MM.1S (cell line): ENCODE data around the gene SPEM1.

Experiments used
- DNase-seq: peaks from one replicate; pipeline ENCODE4 v3.0.0-alpha.2; 2015
- H2AFZ ChIP-seq: fragments of 300-600 bp; sonication (generic); 2 replicates; pipeline ENCODE4 v1.6.0; 2016; ENCODE audit warnings: antibody characterized with exemption, low read length
- H3F3A ChIP-seq: fragments of 300-600 bp; sonication (generic); 2 replicates; pipeline ENCODE4 v1.6.1; 2016; ENCODE audit warnings: mild to moderate bottlenecking, antibody characterized with exemption, low read length, moderate library complexity, mixed read lengths; ENCODE audit not compliant: insufficient read depth
- H3K27ac ChIP-seq: fragments of 300-600 bp; sonication (generic); 2 replicates; pipeline ENCODE4 v1.5.1; 2016; ENCODE audit warnings: mild to moderate bottlenecking, low read length
- H3K27me3 ChIP-seq: fragments of 300-600 bp; sonication (generic); replicated peaks from 2 replicates; pipeline ENCODE4 v1.6.0; 2016; ENCODE audit warnings: low read length; ENCODE audit not compliant: insufficient read depth
- H3K36me3 ChIP-seq: fragments of 300-600 bp; sonication (generic); replicated peaks from 2 replicates; pipeline ENCODE4 v1.6.1; 2016; ENCODE audit warnings: mild to moderate bottlenecking, low read length, mixed read lengths; ENCODE audit not compliant: insufficient read depth
- H3K4me1 ChIP-seq: fragments of 300-600 bp; sonication (generic); 2 replicates; pipeline ENCODE4 v1.6.1; 2016; ENCODE audit warnings: low read length, mixed read lengths
- H3K4me2 ChIP-seq: fragments of 300-600 bp; sonication (generic); 2 replicates; pipeline ENCODE4 v1.6.0; 2016; ENCODE audit warnings: low read depth, low read length
- H3K4me3 ChIP-seq: fragments of 300-600 bp; sonication (generic); 2 replicates; pipeline ENCODE4 v1.5.1; 2016; ENCODE audit warnings: low read length, mixed read lengths
- H3K79me2 ChIP-seq: fragments of 300-600 bp; sonication (generic); 2 replicates; pipeline ENCODE4 v1.6.1; 2016; ENCODE audit warnings: mixed run types, low read length, mixed read lengths
- H3K9ac ChIP-seq: fragments of 300-600 bp; sonication (generic); 2 replicates; pipeline ENCODE4 v1.6.1; 2016; ENCODE audit warnings: low read length, mixed read lengths
- H3K9me2 ChIP-seq: fragments of 300-600 bp; sonication (generic); replicated peaks from 2 replicates; pipeline ENCODE4 v1.6.1; 2016; ENCODE audit warnings: mild to moderate bottlenecking, low read length, mixed read lengths; ENCODE audit not compliant: insufficient read depth
- H3K9me3 ChIP-seq: fragments of 300-600 bp; sonication (generic); replicated peaks from 2 replicates; pipeline ENCODE4 v1.6.1; 2016; ENCODE audit warnings: mild to moderate bottlenecking, low read length, mixed read lengths; ENCODE audit not compliant: insufficient read depth
- H4K20me1 ChIP-seq: fragments of 300-600 bp; sonication (generic); 2 replicates; pipeline ENCODE4 v1.6.1; 2016; ENCODE audit warnings: mild to moderate bottlenecking, low read length, moderate library complexity, mixed read lengths; ENCODE audit not compliant: insufficient read depth
- CTCF ChIP-seq: fragments of 300-600 bp; sonication (generic); IDR thresholded peaks from 2 replicates; pipeline ENCODE4 v1.5.1; 2016; ENCODE audit warnings: antibody characterized with exemption, low read length, mixed read lengths
- EZH2 ChIP-seq: fragments of 300-600 bp; sonication (generic); optimal IDR thresholded peaks from 2 replicates; pipeline ENCODE3; 2017; ENCODE audit warnings: low read depth, mild to moderate bottlenecking, antibody characterized with exemption, low read length, mixed read lengths
- EZH2phosphoT487 ChIP-seq: fragments of 300-600 bp; sonication (generic); IDR thresholded peaks from 2 replicates; pipeline ENCODE4 v1.6.1; 2018; ENCODE audit warnings: antibody characterized with exemption, low read length

The SPEM1 gene

GRCh38 chr17:7462474-7463371, 42.6 kb downstream of the SPEM1 start:
- Histone ChIP-seq H3K4me1 (no peaks in the 10 kb centered on the region), H3K9me3 (no peaks in the 10 kb centered on the region), H3K36me3 (no peaks in the 10 kb centered on the region), H3K27ac (no peak overlapping the region), H4K20me1 (no peaks in the 10 kb centered on the region), H3K4me3 (no peak overlapping the region), H3K9me2 (no peaks in the 10 kb centered on the region), H3K4me2 (no peak overlapping the region), H3K9ac (no peak overlapping the region), H2AFZ (no peak overlapping the region), H3F3A (no peaks in the 10 kb centered on the region), H3K79me2 (no peaks in the 10 kb centered on the region), H3K27me3 (no peaks in the 10 kb centered on the region)
- TF ChIP-seq CTCF = no peak
- TF ChIP-seq EZH2 = no peak
- TF ChIP-seq EZH2phosphoT487 = no peak
- DNase-seq = no peak

GRCh38 chr17:7463372-7463846, 43.3 kb downstream of the SPEM1 start:
- Histone ChIP-seq H3F3A (no peaks in the 10 kb centered on the region), H3K4me3 (no peak overlapping the region), H3K9me2 (no peaks in the 10 kb centered on the region), H2AFZ (no peak overlapping the region), H3K79me2 (no peaks in the 10 kb centered on the region), H3K4me1 (no peaks in the 10 kb centered on the region), H3K9ac (no peak overlapping the region), H3K4me2 (no peak overlapping the region), H3K36me3 (no peaks in the 10 kb centered on the region), H4K20me1 (no peaks in the 10 kb centered on the region), H3K9me3 (no peaks in the 10 kb centered on the region), H3K27me3 (no peaks in the 10 kb centered on the region), H3K27ac (no peak overlapping the region)
- no peak for DNase-seq
- no peak for TF ChIP-seq EZH2phosphoT487

DNA sequence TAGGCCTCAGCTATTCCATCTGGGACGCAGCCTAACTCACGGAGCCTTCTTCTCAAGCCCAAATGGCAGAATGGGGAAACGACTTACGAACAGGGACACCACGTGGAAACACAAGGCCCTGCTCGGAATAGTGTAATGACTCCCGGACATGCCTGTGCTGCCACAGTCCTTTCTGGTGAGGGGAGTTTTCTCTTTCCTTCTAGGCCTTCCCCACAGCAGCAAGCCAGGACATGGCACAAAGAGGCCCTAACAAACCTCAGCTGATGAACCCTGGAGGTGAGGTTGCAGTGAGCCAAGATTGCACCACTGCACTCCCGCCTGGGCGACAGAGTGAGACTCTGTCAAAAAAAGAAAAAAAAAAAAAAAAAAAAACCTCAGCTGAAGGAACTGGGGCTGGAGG, 44.0 kb downstream of the SPEM1 start:
- H3K4me2 ChIP-seq = no peak overlapping the region
- TF ChIP-seq EZH2phosphoT487 (no peak), EZH2 (no peak), CTCF (no peak)
- DNase-seq = no peak
- no peak overlapping the region for H3K4me3 ChIP-seq
- H3K9me3 ChIP-seq = no peaks in the 10 kb centered on the region
- H2AFZ ChIP-seq = no peak overlapping the region
- H3K4me1 ChIP-seq = no peaks in the 10 kb centered on the region
- H3K79me2 ChIP-seq = no peaks in the 10 kb centered on the region
- no peaks in the 10 kb centered on the region for H3K27me3 ChIP-seq
- no peaks in the 10 kb centered on the region for H3F3A ChIP-seq
- H3K36me3 ChIP-seq = no peaks in the 10 kb centered on the region
- H3K9ac ChIP-seq = no peak overlapping the region
- H3K9me2 ChIP-seq = no peaks in the 10 kb centered on the region
- no peaks in the 10 kb centered on the region for H4K20me1 ChIP-seq
- H3K27ac ChIP-seq = no peak overlapping the region
